ENCODE data around the gene PCDHGB4.
A peak's percentile ranks its signal among the peaks of the same experiment; 100 is the strongest.
"Not testable (repeated sequence)": the region's sequence is repeated elsewhere in the genome, so short reads cannot be mapped to it uniquely, and the experiment has no call there.

Gene PCDHGB4

GRCh38 chr5:141392429-141393198 is 5.1 kb downstream of the PCDHGB4 start, which contains the start of gene PCDHGA8:
PCDHGA8 (plus strand) TSS chr5:141392633; CDS start chr5:141392814, 181 bp downstream.
- DNase-seq (ENCODE audit: low read depth in 2 of 2) = no peak
- TF ChIP-seq, protein P1, sequence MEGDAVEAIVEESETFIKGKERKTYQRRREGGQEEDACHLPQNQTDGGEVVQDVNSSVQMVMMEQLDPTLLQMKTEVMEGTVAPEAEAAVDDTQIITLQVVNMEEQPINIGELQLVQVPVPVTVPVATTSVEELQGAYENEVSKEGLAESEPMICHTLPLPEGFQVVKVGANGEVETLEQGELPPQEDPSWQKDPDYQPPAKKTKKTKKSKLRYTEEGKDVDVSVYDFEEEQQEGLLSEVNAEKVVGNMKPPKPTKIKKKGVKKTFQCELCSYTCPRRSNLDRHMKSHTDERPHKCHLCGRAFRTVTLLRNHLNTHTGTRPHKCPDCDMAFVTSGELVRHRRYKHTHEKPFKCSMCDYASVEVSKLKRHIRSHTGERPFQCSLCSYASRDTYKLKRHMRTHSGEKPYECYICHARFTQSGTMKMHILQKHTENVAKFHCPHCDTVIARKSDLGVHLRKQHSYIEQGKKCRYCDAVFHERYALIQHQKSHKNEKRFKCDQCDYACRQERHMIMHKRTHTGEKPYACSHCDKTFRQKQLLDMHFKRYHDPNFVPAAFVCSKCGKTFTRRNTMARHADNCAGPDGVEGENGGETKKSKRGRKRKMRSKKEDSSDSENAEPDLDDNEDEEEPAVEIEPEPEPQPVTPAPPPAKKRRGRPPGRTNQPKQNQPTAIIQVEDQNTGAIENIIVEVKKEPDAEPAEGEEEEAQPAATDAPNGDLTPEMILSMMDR (IDR thresholded peaks at IDR 0.05; ENCODE audit: low read depth, low read length) = peak; percentile 12
- H3K4me3 ChIP-seq (replicated peaks in 1 of 2; ENCODE audit: low read depth in 2 of 2, low read length in 2 of 2) = peak within 1 kb of the TSS; percentile 2 to 14

DNA sequence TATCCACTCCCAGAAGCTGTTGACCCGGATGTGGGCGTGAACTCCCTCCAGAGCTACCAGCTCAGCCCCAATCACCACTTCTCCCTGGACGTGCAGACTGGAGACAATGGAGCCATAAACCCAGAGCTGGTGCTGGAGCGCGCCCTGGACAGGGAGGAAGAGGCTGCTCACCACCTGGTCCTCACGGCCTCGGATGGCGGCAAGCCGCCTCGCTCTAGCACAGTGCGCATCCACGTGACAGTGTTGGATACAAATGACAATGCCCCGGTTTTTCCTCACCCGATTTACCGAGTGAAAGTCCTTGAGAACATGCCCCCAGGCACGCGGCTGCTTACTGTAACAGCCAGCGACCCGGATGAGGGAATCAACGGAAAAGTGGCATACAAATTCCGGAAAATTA is 5.8 kb downstream of the PCDHGB4 start:
- DNase-seq (ENCODE audit: low read depth in 2 of 2) = no peak
- TF ChIP-seq, protein P1 (IDR thresholded peaks at IDR 0.05; ENCODE audit: low read depth, low read length) = no peak
- no peak overlapping the region for H3K4me3 ChIP-seq (replicated peaks in 1 of 2; ENCODE audit: low read depth in 2 of 2, low read length in 2 of 2)

DNA sequence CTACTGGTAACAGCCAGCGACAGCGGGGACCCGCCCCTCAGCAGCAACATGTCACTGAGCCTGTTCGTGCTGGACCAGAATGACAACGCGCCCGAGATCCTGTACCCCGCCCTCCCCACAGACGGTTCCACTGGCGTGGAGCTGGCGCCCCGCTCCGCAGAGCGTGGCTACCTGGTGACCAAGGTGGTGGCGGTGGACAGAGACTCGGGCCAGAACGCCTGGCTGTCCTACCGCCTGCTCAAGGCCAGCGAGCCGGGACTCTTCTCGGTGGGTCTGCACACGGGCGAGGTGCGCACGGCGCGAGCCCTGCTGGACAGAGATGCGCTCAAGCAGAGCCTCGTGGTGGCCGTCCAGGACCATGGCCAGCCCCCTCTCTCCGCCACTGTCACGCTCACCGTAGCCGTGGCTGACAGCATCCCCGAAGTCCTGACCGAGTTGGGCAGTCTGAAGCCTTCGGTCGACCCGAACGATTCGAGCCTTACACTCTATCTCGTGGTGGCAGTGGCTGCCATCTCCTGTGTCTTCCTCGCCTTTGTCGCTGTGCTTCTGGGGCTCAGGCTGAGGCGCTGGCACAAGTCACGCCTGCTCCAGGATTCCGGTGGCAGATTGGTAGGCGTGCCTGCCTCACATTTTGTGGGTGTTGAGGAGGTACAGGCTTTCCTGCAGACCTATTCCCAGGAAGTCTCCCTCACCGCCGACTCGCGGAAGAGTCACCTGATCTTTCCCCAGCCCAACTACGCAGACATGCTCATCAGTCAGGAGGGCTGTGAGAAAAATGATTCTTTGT is 7.1 kb downstream of the PCDHGB4 start:
- not testable (repeated sequence) for DNase-seq (ENCODE audit: low read depth in 2 of 2); H3K4me3 ChIP-seq (replicated peaks in 1 of 2; ENCODE audit: low read depth in 2 of 2, low read length in 2 of 2)

DNA sequence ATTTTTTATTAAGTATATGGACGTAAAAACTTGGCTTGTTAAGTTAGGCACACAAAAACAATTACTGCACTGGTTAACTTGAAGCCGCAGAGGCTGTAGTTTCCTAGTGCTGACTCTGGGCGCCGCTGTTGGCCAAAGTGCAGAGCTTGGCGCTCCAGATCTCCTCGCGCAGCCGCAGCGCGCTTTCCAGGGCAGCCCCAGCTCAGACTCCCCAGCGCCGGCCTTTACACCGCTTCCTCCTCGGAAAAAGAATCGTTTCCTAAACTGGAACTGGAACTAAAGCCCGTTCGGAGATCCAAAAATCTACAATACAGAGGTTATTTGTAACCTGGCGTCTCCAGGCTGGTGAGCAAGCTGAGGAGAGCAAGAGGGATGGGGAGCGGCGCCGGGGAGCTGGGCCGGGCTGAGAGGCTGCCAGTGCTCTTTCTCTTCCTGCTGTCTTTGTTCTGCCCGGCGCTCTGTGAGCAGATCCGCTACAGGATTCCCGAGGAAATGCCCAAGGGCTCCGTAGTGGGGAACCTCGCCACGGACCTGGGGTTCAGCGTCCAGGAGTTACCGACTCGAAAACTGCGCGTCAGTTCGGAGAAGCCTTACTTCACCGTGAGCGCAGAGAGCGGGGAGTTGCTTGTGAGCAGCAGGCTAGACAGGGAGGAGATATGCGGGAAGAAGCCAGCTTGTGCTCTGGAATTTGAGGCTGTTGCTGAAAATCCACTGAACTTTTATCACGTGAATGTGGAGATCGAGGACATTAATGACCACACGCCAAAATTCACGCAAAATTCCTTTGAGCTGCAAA is 10.5 kb downstream of the PCDHGB4 start, which contains the start of gene PCDHGB5:
Gene PCDHGB5, plus strand, starts transcription at position 192 of the 796 bp plus-strand sequence. Its CDS starts 181 bp downstream, at position 373.
- TF ChIP-seq, protein P1 (IDR thresholded peaks at IDR 0.05; ENCODE audit: low read depth, low read length) = peak; percentile 67
- peak within 1 kb of the TSS; percentile 35 to 46 for H3K4me3 ChIP-seq (replicated peaks in 1 of 2; ENCODE audit: low read depth in 2 of 2, low read length in 2 of 2)
- DNase-seq (ENCODE audit: low read depth in 2 of 2) = peak; percentile 75 to 77

GRCh38 chr5:141398608-141399007 is 11.1 kb downstream of the PCDHGB4 start:
- DNase-seq (ENCODE audit: low read depth in 2 of 2) = no peak
- TF ChIP-seq, protein P1 (IDR thresholded peaks at IDR 0.05; ENCODE audit: low read depth, low read length) = no peak
- H3K4me3 ChIP-seq (replicated peaks in 1 of 2; ENCODE audit: low read depth in 2 of 2, low read length in 2 of 2) = no peak overlapping the region

DNA sequence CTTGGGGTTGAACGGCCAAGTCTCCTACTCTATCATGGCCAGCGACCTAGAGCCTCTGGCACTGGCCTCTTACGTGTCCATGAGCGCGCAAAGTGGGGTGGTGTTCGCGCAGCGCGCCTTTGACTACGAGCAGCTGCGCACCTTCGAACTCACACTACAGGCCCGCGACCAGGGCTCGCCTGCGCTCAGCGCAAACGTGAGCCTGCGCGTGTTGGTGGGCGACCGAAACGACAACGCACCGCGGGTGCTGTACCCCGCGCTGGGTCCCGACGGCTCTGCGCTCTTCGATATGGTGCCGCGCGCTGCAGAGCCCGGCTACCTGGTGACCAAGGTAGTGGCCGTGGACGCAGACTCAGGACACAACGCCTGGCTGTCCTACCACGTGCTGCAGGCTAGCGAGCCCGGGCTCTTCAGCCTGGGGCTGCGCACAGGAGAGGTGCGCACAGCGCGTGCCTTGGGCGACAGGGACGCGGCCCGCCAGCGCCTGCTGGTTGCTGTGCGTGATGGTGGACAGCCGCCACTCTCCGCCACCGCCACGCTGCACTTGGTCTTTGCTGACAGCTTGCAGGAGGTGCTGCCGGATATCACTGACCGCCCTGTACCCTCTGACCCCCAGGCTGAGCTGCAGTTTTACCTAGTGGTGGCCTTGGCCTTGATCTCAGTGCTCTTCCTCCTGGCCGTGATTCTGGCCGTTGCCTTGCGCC is 12.2 kb downstream of the PCDHGB4 start:
- no peak overlapping the region for H3K4me3 ChIP-seq (replicated peaks in 1 of 2; ENCODE audit: low read depth in 2 of 2, low read length in 2 of 2)
- TF ChIP-seq, protein P1 (IDR thresholded peaks at IDR 0.05; ENCODE audit: low read depth, low read length) = no peak
- DNase-seq (ENCODE audit: low read depth in 2 of 2) = no peak
